Glomerular endothelial cell (primary cell): Measurements from ENCODE around the gene PPAN. TPM values are rescaled to one million over a fixed set of nuclear protein-coding genes. Genes with fewer than 3 reads are reported as not detected.

Experiments used
- DNase-seq: peaks from one replicate; pipeline ENCODE4 v3.0.0-alpha.2; 2011; ENCODE audit warnings: low read depth, low spot score; ENCODE audit errors: extremely low read depth
- total RNA-seq: library from RNA; depleted of rRNA; stranded (reverse); fragments of >200 nt; gene quantifications from 2 replicates; pipeline ENCODE4 v1.2.3, GENCODE V29; 2015

Gene PPAN, protein sequence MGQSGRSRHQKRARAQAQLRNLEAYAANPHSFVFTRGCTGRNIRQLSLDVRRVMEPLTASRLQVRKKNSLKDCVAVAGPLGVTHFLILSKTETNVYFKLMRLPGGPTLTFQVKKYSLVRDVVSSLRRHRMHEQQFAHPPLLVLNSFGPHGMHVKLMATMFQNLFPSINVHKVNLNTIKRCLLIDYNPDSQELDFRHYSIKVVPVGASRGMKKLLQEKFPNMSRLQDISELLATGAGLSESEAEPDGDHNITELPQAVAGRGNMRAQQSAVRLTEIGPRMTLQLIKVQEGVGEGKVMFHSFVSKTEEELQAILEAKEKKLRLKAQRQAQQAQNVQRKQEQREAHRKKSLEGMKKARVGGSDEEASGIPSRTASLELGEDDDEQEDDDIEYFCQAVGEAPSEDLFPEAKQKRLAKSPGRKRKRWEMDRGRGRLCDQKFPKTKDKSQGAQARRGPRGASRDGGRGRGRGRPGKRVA
- 31.2 and 39.6 TPM in 2 replicates for total RNA-seq

DNA sequence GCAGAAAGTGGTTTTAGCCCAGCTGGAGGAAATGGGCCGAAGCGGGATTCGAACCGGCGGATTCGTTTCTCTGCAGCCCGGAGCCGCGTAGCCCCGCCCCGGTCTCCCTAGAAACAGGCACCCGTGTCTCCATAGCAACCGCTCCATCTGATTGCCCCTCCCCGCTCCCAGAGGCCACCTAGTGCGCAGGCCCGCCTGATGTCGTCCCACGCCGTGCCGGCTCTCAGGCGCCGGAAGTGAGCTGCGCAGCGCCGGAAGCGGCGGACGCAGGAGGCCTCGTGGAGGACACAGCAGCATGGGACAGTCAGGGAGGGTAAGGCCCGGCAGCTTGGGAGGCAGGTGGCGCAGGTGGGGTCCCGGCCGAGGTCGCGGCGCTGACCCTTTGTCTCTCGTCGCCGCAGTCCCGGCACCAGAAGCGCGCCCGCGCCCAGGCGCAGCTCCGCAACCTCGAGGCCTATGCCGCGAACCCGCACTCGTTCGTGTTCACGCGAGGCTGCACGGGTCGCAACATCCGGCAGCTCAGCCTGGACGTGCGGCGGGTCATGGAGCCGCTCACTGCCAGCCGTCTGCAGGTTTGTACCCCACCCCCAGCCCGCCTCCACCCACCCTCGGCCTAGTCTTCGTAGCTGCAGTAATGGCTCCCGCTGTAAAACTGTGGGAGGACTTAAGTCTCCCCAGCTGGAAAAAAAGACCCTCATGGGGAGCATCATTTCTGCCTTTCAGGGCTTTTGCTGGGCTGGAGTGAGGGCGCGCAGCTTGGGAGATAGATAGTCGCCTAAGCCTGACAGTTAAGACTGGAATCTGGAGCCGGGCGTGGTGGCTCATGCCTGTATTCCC is at the start of gene PPAN:
PPAN (plus strand) TSS at position 263 of the 837 bp plus-strand sequence; CDS start at position 296, 33 bp downstream.
- DNase-seq: peak; percentile 84

DNA sequence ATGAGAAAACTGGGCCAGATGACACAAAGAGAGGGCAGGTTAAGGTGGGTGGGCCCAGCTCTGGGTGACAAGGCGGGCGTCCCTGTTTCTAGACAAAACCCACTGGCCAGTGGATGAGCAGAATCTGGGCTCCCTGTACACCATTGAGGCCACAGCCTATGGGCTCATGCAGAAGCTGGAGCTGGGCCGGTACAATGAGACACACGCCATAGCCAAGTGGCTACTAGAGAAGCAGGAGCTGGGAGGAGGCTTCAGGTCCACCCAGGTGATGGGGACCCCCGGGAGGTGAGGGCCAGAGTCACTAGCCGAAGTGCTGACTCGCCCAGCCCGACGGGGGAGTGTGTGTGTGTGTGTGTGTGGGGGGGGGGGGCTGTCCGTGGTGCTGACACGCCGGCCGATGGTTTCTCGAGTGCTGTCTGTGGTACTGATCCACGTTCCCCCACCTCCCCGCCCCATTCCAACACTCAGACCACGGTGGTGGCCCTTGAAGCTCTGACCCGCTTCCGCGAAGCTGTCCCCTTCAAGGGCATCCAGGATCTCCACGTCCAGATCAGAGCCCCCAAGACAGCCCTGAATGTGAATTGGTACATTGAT is 44.3 kb upstream of the PPAN start:
- no peak for DNase-seq

DNA sequence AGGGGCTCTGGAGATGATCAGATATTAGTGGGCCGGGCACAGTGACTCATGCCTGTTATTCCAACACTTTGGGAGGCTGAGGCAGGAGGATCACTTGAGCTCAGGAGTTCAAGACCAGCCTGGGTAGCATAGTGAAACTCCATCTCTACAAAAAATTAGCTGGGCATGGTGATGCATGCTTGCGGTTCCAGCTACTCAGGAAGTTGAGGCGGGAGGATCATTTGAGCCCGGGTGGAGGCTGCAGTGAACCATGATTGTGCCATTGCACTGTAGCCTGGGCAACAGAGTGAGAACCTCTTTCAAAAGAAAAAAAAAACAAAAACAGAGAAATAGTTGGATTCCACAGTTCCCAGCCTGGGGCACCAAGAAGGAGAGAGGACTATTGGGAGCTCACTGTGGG is 38.0 kb upstream of the PPAN start:
- DNase-seq: no peak

DNA sequence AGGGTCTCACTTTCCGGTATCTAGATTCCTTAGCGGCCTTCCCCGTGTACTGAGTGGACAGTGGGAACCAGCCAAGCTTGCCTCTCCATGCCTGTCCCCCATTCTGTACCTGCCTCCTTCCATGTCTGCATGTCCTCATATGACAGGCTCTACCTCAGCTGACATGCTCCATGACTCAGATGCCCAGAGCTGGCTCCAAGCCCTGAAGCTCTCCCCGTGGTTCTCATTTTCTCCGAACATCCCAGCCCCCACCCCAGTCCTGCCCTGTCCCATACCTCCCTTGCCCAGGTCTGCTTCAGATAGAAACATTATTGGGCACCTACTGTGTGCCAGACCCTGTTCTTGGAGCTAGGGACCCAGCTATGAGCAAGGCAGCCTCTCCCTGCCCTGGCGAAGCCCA is 37.1 kb upstream of the PPAN start:
- no peak for DNase-seq

DNA sequence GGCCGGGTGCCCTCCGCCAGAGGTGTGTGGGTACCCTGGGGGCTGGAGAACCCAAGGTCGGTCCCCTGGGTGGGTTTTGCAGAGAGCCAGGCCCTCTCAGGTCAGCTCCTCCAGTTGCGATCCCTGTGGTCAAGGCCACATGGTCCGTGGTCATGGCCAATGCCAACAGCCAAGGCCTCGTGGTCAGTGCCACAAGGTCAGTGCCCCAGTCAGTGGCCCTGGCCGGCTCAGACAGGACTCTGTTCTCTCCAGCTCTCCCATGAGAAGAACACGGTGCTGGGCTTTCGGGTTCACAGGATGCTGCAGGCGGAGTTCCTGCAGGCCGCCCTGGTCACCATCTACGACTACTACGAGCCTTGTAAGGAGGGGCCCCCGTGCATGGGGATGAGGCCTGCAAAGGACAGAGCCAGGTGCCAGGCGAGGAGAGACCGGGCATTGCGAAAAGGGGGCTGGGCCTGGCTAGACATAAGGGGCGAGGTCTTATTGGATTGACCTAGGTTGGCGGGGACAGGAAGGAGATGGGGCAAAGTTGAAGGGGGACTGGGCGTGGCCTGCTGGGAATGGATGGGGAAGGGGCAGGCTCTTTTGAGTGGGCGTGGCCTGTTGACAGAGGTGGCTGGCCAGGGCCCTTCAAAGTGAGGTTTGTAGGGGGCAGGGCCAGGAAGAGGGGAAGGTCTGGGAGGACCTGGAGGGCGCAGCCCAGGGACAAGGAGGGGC is 35.3 kb upstream of the PPAN start:
- no peak for DNase-seq

DNA sequence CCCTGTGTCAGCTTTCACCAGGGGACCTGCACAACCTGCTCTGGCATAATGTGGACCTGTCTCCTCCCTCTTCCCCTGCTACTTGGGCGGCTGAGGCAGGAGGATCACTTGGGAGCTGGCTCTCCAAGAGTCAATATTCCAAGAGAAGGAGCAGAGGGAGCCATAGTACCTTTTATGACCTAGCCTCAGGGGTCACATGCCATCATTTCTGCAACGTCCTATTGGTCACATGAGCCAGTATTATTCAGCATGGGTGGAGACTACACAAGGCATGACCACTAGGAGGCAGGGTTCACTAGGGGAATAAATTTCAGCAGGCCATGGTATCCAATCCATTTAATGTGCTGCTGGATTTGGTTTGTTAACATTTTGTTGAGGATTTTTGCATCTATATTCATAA is 32.0 kb upstream of the PPAN start:
- peak; percentile 12 for DNase-seq

DNA sequence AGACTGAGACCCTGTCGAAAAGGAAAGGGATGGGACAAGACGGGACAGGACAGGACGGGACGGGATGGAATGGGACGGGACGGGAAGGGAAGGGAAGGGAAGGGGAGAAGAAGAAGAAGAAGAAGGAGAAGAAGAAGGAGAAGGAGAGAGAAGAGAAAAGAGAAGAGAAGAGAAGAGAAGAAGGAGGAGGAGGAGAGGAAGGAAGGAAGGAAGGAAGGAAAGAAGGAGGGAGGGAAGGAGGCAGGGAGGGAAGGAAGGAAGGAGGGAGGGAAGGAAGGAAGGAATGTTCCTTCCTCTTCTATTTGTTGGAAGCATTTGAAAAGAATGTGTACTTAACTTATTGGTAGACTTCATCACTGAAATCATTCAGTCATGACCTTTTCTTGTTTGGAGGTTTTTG is 29.6 kb upstream of the PPAN start:
- DNase-seq: no peak

DNA sequence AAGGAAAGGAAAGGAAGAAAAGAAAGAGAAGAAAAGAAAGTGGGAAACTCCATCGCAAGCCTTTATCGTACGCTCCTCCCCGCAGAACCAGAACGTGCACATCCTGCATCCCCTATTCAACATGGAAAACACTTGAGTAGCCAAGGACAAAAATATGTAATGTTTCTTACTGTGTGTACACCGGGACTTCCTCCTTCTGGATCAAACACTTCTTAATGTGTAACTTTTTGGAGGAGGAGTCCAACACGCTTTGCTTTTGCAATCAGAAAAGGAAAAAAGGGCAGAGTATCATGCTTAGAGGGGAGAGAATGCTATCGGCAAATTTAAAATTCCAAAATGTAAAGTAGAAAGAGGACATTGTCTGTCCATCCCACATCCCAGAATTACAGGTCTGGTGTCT is 27.8 kb upstream of the PPAN start:
- no peak for DNase-seq

DNA sequence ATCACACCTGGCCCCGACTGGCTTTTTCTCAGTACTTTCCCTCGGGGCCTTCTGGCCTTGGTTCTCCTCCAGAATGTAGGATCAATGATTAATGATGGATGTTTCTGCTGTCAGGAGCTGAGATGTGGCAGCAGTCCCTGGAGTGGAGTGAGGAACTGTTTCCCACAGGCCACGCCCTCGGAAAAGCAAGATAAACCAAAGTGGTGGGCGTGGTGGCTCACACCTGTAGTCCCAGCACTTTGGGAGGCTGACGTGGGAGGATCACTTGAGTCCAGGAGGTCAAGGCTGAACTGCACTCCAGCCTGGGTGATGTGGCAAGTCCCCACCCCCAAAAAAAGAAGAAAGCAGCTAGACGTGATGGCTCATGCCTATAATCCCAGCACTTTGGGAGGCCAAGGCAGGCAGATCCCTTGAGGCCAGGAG is 27.1 kb upstream of the PPAN start:
- no peak for DNase-seq

DNA sequence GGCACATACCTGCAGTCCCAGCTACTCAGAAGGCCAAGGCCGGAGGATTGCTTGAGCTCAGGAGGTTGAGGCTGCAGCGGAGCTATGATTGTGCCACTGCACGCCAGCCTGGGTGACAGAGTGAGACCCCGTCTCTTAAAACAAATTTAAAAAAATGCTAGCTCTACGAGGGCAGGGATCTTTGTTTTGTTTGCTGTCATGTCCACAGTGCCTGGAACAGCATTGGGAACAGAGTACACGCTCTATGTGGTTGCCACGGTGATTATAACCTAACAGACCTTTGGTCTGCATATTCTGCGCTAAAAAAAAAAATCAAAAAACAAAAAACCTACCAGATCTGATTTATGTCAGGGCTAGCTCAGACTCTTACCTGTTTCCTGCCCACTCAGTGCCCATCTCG is 22.3 kb upstream of the PPAN start:
- DNase-seq: no peak

DNA sequence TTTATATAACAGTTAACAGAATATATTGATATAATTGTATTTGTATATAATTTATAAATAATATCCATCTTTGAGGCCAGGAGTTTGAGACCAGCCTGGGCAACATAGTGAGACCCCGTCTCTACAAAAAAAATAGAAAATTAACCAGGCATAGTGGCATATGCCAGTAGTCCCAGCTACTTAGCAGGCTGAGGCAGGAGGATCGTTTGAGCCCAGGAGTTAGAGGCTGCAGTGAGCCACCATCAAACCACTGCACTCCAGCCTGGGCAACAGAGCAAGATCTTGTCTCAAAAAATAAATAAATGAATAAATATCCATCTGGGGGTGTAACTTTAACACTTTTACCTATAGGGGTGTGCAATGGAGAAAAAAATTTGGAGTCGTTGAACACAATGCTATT is 21.4 kb upstream of the PPAN start:
- no peak for DNase-seq

DNA sequence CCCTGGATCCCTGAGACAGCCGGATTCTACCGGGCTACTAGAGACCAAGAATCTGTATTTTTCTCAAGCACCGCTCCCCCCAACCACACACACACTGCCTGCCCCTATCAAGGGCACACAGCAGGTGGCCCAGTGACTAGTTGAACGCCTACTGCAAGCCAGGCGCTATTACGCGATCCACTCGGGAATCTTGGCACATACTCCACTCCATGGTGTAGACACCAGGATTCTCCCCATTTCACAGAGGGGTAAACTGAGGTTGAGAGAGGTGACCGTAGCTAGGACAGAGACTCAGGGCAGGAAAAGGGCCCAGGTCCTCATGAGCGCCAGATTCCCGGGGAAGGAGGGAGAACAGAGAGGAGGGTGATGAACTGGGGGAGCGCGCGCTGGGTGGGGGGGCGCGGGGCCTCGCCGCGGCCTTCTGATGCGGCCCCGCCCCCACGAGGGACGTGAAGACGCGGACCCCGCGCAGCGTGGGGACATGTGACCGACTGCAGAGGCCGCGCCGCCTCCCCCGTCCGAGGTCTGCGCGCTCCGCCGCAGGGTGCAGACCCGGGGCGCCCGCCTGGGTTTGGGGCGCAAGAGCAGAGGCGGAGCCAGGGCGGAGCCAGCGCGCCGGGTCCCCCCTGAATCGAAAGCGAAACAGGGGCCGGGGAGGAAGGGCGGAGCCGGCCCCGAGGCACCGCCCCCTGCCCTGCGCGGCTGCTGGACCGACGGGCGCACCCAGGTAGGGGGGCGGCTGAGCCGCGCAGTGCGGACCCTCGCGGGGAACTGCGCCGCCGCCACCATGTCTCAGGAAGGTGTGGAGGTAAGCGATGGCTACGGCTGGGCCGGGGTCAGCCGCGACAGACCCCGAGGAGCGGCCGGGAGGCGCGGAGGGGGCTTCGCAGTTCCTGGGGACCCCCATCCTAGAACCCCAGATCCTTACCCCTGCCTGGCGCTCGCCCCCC is 20.2 kb upstream of the PPAN start, which contains the start of gene SHFL:
SHFL (plus strand) TSS at position 677 of the 950 bp plus-strand sequence; CDS start at position 788, 111 bp downstream.
- DNase-seq: no peak

DNA sequence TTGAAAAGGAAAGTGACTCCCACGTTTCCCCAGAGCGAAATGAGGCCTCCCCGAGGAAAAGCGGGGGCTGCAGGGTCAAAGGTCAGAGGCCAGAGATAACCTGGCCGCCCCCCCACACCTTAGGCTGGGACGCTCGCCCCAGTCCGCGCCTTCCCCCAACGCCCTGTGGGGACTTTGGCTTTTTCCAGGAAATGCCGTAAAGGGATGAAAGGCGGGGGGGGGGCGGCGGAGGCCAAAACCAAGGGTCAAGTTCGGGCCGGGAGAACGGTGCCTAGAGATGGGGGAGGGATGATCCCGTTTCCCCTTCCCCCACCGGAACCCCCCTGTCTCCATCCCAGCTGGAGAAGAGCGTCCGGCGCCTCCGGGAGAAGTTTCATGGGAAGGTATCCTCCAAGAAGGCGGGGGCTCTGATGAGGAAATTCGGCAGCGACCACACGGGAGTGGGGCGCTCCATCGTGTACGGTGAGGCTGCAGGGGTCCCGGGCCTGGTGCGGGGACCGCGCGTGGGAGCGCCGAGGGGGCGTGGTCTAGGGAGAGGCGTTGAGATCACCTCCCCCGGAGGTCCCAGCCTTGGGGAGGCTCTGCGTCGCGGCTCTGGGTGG is 19.5 kb upstream of the PPAN start:
- no peak for DNase-seq

DNA sequence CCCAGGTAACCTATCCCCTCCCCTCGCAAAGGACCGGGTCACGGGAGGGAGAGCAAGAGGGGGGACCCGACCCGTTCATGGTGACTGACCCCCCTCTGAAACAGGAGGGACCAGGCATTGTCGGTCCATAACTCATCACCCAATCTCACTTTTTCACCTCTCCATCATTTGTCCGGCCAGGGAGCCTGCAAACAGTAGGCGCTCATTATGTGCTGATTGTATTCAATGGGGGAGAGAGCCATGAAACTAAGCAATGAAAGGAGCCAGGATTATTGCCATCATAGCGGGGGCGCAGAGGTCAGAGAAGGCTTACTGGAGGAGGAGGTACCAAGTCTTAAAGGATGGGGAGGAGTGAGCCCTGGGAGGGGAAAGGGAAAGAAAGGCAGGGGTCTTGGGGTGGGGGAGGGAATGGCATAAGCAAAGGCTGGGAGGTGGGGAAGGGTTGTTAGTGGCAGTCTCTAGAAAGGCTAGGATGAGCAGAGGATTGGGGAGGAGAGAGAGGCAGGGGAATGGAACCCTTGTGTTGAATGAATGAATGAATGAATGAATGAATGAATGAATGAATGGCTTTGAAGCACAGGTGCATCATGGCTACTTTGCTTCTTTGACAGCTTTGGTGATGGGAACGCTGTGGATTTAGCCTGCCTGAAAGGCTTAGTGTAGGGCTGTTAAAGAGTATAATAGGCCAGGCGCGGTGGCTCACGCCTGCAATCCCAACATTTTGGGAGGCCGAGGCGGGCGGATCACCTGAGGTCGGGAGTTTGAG is 18.7 kb upstream of the PPAN start:
- no peak for DNase-seq

DNA sequence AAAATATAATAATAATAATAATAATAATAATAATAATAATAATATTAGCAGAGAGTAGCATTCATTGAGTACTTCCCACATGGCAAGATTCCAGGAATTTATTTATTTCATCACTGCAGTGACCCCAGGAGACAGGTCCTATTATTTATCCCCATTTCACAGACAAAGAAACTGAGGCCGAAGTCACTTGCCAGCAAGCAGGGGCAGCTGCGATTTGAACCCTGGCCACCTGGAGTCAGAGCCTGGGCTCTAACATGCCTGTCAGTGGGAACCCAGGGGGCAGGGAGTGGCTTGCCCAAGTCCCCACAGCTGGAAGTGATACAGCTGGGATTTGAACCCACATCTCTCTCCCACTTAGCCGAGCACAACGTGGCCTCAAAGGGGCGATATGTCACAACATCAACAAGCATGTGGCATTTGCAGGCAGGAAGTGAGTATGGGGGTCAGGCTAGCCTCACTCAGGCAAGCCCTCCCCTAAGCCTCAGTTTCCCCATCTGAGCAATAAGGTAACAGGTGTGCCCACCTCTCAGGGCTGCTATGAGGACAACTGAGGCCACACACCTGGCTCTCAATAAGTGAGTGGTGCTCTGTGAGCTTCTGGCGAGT is 17.1 kb upstream of the PPAN start:
- no peak for DNase-seq

DNA sequence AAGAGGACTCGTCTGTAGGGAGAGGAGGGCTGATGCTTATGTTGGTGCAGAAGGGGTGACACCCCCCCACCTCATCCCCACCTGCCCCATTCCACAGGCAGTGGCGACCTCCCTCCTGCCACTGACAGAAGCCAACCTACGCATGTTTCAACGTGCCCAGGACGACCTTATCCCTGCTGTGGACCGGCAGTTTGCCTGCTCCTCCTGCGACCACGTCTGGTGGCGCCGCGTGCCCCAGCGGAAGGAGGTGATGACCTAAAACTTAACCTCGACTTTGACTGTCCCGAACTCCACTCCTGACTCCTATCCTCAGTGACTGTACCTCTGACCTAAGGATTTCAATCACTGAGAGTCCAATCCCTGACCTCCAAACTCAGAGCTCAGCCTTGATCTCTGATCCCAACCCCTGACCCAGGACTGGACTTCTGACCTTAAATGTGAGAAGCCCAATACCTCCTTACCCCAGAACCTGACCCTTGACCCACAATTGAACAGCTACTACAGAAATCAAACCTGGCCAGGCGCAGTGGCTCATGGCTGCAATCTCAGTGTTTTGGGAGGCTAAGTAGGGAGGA is 16.3 kb upstream of the PPAN start:
- DNase-seq: no peak

DNA sequence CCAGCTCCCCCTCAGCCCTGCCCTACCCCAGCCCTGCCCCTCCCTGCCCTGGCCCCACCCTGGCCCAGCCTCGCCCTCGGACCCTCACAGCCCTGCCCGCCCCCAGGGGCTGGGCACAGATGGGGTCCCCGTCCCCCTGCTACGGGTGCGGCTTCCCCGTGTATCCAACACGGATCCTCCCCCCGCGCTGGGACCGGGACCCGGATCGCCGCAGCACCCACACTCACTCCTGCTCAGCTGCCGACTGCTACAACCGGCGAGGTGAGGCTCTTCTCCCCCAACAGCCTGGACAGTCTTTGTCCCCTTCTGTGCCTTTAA is 14.8 kb upstream of the PPAN start:
- no peak for DNase-seq
